GM12801 (cell line): ENCODE measurements around the gene ENOSF1.

Experiments used
- CTCF ChIP-seq: IDR thresholded peaks from one replicate; pipeline ENCODE4 v1.5.1; 2011; ENCODE audit warnings: control low read depth; ENCODE audit not compliant: insufficient read length; ENCODE audit errors: extremely low read depth

ENOSF1 gene

GRCh38 chr18:712401-713134 lies at the start of gene ENOSF1:
Gene ENOSF1, minus strand, starts transcription at chr18:712630. Its CDS starts 43 bp downstream, at chr18:712587.
- TF ChIP-seq CTCF, result no peak

- no peak for TF ChIP-seq CTCF
These were observed 43.1 kb upstream of the ENOSF1 start for GRCh38 chr18:755506-755905.

- TF ChIP-seq CTCF, result no peak
These were observed 42.2 kb upstream of the ENOSF1 start for GRCh38 chr18:754656-755055.

- TF ChIP-seq CTCF, result no peak
These were observed 38.0 kb upstream of the ENOSF1 start for GRCh38 chr18:750456-750855.

GRCh38 chr18:744832-745597 lies 32.6 kb upstream of the ENOSF1 start:
- TF ChIP-seq CTCF, result no peak

- no peak for TF ChIP-seq CTCF
These were observed 29.6 kb upstream of the ENOSF1 start for GRCh38 chr18:741931-742512.

GRCh38 chr18:732371-732770 lies 19.9 kb upstream of the ENOSF1 start:
- TF ChIP-seq CTCF, result no peak
